H1 (cell line): ENCODE measurements around the gene ARRDC1. TPM values are rescaled to one million over a fixed set of nuclear protein-coding genes. Genes with fewer than 3 reads are reported as not detected.
"Not testable (repeated sequence)": the region's sequence is repeated elsewhere in the genome, so short reads cannot be mapped to it uniquely, and the experiment has no call there.

Experiments
- CTCF ChIA-PET: fragments of 300-600 bp; sonication (Branson Sonifier 250); formaldehyde crosslinking; loops from one replicate; lab custom pipeline; 2021; ENCODE audit not compliant: partially characterized antibody; lab: Charles Lee
- POLR2A ChIA-PET: fragments of 300-600 bp; sonication (Branson Sonifier 250); formaldehyde crosslinking; loops from one replicate; lab custom pipeline; 2021; ENCODE audit warnings: inconsistent platforms; ENCODE audit not compliant: partially characterized antibody; lab: Charles Lee
- DNase-seq, 2 experiments: peaks; one replicate each; pipeline versions ENCODE4 v3.0.0 to v3.0.0-alpha.2; 2010 to 2022; ENCODE audit warnings: low spot score in 2 of 2, low read depth in 1 of 2, mixed read lengths in 1 of 2
- FAIRE-seq: peaks from 2 replicates; lab custom pipeline; 2011; peaks lifted over from hg19 to GRCh38; lab: Jason Lieb, UNC
- H2AFZ ChIP-seq: 2 replicates; pipeline ENCODE4 v1.8.1; 2012; ENCODE audit warnings: low read length, inconsistent platforms
- H2AK5ac ChIP-seq: 2 replicates; pipeline ENCODE4 v1.6.1; 2013; ENCODE audit warnings: low read depth, low read length
- H2BK120ac ChIP-seq: replicated peaks from 2 replicates; pipeline ENCODE3; 2013; ENCODE audit warnings: low read depth, low read length, inconsistent platforms
- H2BK12ac ChIP-seq: 2 replicates; pipeline ENCODE4 v1.6.1; 2013; ENCODE audit warnings: low read depth, low read length
- H2BK15ac ChIP-seq: 2 replicates; pipeline ENCODE4 v1.6.1; 2013; ENCODE audit warnings: low read length
- H2BK20ac ChIP-seq: 2 replicates; pipeline ENCODE4 v1.6.1; 2013; ENCODE audit warnings: low read length
- H2BK5ac ChIP-seq: 2 replicates; pipeline ENCODE4 v1.6.1; 2013; ENCODE audit warnings: low read depth, low read length
- H3K14ac ChIP-seq: 2 replicates; pipeline ENCODE4 v1.6.1; 2013; ENCODE audit warnings: inconsistent platforms; ENCODE audit not compliant: insufficient read length
- H3K18ac ChIP-seq: 2 replicates; pipeline ENCODE4 v1.6.1; 2013; ENCODE audit warnings: low read length; ENCODE audit errors: extremely low read depth
- H3K23ac ChIP-seq: 2 replicates; pipeline ENCODE4 v1.6.1; 2013; ENCODE audit warnings: inconsistent platforms; ENCODE audit not compliant: insufficient read length
- H3K23me2 ChIP-seq: 2 replicates; pipeline ENCODE4 v1.6.1; 2013; ENCODE audit warnings: low read depth, low read length
- H3K27ac ChIP-seq: 2 replicates; pipeline ENCODE4 v1.6.1; 2011; ENCODE audit warnings: low read depth, low read length, inconsistent platforms
- H3K27me3 ChIP-seq, 4 experiments: replicated peaks in 1 of 4; 1 replicate in 1 of 4; 2 replicates in 3 of 4; pipeline versions ENCODE4 v1.6.1 to v1.8.1; 2011 to 2013; ENCODE audit warnings: low read length in 3 of 4, mild to moderate bottlenecking in 3 of 4, inconsistent platforms in 2 of 4, mixed read lengths in 2 of 4, moderate library complexity in 1 of 4; ENCODE audit not compliant: control insufficient read depth in 3 of 4, insufficient read depth in 3 of 4; ENCODE audit errors: extremely low read depth in 1 of 4
- H3K36me3 ChIP-seq, 4 experiments: 2 replicates each; pipeline versions ENCODE4 v1.6.1 to v1.8.1; 2011 to 2013; ENCODE audit warnings: mild to moderate bottlenecking in 4 of 4, low read length in 3 of 4, moderate library complexity in 2 of 4, control low read depth in 1 of 4, inconsistent platforms in 1 of 4; ENCODE audit not compliant: insufficient read depth in 4 of 4, control insufficient read depth in 2 of 4
- H3K4ac ChIP-seq: replicated peaks from 2 replicates; pipeline ENCODE3; 2013; ENCODE audit warnings: low read length, low read depth, mixed read lengths, inconsistent platforms; ENCODE audit not compliant: insufficient read length
- H3K4me1 ChIP-seq, 4 experiments: replicated peaks in 1 of 4; 1 replicate in 1 of 4; 2 replicates in 3 of 4; pipeline versions ENCODE4 v1.6.1 to v1.8.1; 2011 to 2013; ENCODE audit warnings: low read length in 3 of 4, inconsistent platforms in 2 of 4, mixed read lengths in 1 of 4; ENCODE audit not compliant: insufficient read depth in 4 of 4, control insufficient read depth in 3 of 4
- H3K4me2 ChIP-seq, 2 experiments: 2 replicates each; pipeline versions ENCODE4 v1.6.1 to v1.8.1; 2011 to 2013; ENCODE audit warnings: low read depth in 2 of 2, low read length in 2 of 2, control low read depth in 1 of 2, inconsistent platforms in 1 of 2, mild to moderate bottlenecking in 1 of 2; ENCODE audit not compliant: insufficient read depth in 1 of 2
- H3K4me3 ChIP-seq, 4 experiments: fragments of 200-600, 300-600 bp in 1 of 4; sonication (generic), shearing (Covaris generic), sonication (Bioruptor Twin) in 1 of 4; 2 replicates each; pipeline versions ENCODE4 v1.5.1 to v1.8.1; 2011 to 2016; ENCODE audit warnings: low read length in 4 of 4, low read depth in 3 of 4, control low read depth in 2 of 4, inconsistent platforms in 2 of 4, mild to moderate bottlenecking in 2 of 4, mixed read lengths in 1 of 4, moderate library complexity in 1 of 4; ENCODE audit not compliant: insufficient read depth in 2 of 4; ENCODE audit errors: extremely low read depth in 1 of 4
- H3K56ac ChIP-seq: replicated peaks from 2 replicates; pipeline ENCODE3; 2013; ENCODE audit warnings: low read depth, mild to moderate bottlenecking, mixed read lengths, low read length, inconsistent platforms; ENCODE audit not compliant: insufficient read length
- H3K79me1 ChIP-seq: 2 replicates; pipeline ENCODE4 v1.6.1; 2013; ENCODE audit warnings: low read depth, low read length, control low read depth
- H3K79me2 ChIP-seq, 2 experiments: 2 replicates each; pipeline versions ENCODE4 v1.6.1 to v1.8.1; 2012 to 2013; ENCODE audit warnings: low read length in 2 of 2, mild to moderate bottlenecking in 2 of 2, inconsistent platforms in 1 of 2; ENCODE audit not compliant: insufficient read depth in 2 of 2, control insufficient read depth in 1 of 2
- H3K9ac ChIP-seq, 4 experiments: replicated peaks in 1 of 4; 1 replicate in 1 of 4; 2 replicates in 3 of 4; pipeline versions ENCODE4 v1.6.1 to v1.8.1; 2011 to 2013; ENCODE audit warnings: low read depth in 3 of 4, low read length in 3 of 4, control low read depth in 2 of 4, mild to moderate bottlenecking in 2 of 4, moderate library complexity in 2 of 4, inconsistent platforms in 1 of 4; ENCODE audit errors: extremely low read depth in 1 of 4
- H3K9me3 ChIP-seq, 2 experiments: 2 replicates each; pipeline versions ENCODE4 v1.6.1 to v1.8.1; 2012 to 2013; ENCODE audit warnings: mild to moderate bottlenecking in 2 of 2, moderate library complexity in 2 of 2, control low read depth in 1 of 2, inconsistent platforms in 1 of 2, low read depth in 1 of 2, low read length in 1 of 2, mixed read lengths in 1 of 2; ENCODE audit not compliant: insufficient read depth in 2 of 2
- H4K20me1 ChIP-seq, 2 experiments: replicated peaks in 1 of 2; 2 replicates each; pipeline versions ENCODE3 to v1.8.1; 2011 to 2013; ENCODE audit warnings: inconsistent platforms in 2 of 2, low read length in 2 of 2, mild to moderate bottlenecking in 1 of 2; ENCODE audit not compliant: insufficient read depth in 2 of 2, control insufficient read depth in 1 of 2
- H4K5ac ChIP-seq: 2 replicates; pipeline ENCODE4 v1.6.1; 2013; ENCODE audit warnings: low read length, low read depth, mixed read lengths, inconsistent platforms; ENCODE audit not compliant: insufficient read length
- H4K8ac ChIP-seq: 2 replicates; pipeline ENCODE4 v1.8.0; 2013; ENCODE audit warnings: mild to moderate bottlenecking, moderate library complexity, low read length, inconsistent platforms; ENCODE audit not compliant: insufficient read depth; ENCODE audit errors: extremely low read depth
- H4K91ac ChIP-seq: replicated peaks from 2 replicates; pipeline ENCODE3; 2013; ENCODE audit warnings: low read length, mixed read lengths, inconsistent platforms; ENCODE audit not compliant: insufficient read length
- WGBS, 2 experiments: shearing (Covaris generic) in 1 of 2; methylation state at CpG; one replicate each; pipeline versions ENCODE4 v1.1.6 to v1.1.7; 2013 to 2015; ENCODE audit warnings: low lambda C conversion rate in 2 of 2, mixed read lengths in 2 of 2, inconsistent platforms in 1 of 2, low coverage in 1 of 2, missing lambda C conversion rate in 1 of 2; ENCODE audit not compliant: insufficient replicate concordance in 2 of 2, insufficient coverage in 1 of 2, insufficient read length in 1 of 2; ENCODE audit errors: extremely low coverage in 1 of 2, missing lambda C conversion rate in 1 of 2; 5-methylcytosine and 5-hydroxymethylcytosine counted together
- polyA plus RNA-seq, 7 experiments: library from polyadenylated mRNA; depleted of rRNA in 3 of 7; stranded (reverse) in 5 of 7; unstranded in 2 of 7; fragments of >200 nt in 5 of 7; fragments of 200-250 nt in 2 of 7; gene quantifications; 1 replicate in 5 of 7; 2 replicates in 1 of 7; 4 replicates in 1 of 7; pipeline versions ENCODE4 v1.2.1 to v1.2.3, GENCODE V29; 2011 to 2013; ENCODE audit warnings: missing spikeins in 2 of 7, mixed read lengths in 2 of 7
- total RNA-seq: library from RNA; stranded (reverse); fragmentation: NEBNext Ultra II Directional; extraction: Animal tissue kit (Norgen Biotek cat#: 25700); gene quantifications from 2 replicates; pipeline ENCODE4 v1.2.1, GENCODE V29; 2021

The ARRDC1 gene
- total and polyA plus RNA-seq, 2 of the 8 experiments (the other 6 are each of a cell fraction or from before 2014, with no cell fraction given), result 22.0 to 58.4 TPM

DNA sequence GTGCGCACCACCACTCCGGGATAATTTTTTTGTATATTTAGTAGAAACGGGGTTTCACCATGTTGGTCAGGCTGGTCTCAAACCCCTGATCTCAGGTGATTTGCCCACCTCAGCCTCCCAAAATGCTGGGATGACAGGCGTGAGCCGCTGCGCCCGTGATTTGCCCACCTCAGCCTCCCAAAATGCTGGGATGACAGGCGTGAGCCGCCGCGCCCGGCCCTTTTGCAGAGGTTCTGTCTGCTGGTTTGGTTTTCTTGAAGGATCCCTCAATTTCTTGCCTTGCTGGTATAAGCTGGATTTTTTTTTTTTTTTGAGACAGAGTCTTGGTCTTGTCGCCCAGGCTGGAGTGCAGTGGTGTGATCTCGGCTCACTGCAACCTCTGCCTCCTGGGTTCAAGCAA is 21.9 kb downstream of the ARRDC1 start:
- Histone ChIP-seq H3K79me1 (peaks cover 20% of the 10 kb centered on the region), H3K79me2 (peaks cover 67 to 99% of the 10 kb centered on the region in 2 experiments), H4K20me1 (peaks cover 17 to 25% of the 10 kb centered on the region in 2 experiments), H3K4me1 (peaks cover 2 to 11% (median 5%) of the 10 kb centered on the region in 4 experiments)
- not testable (repeated sequence) for H2BK12ac ChIP-seq, H2BK5ac ChIP-seq, H3K23me2 ChIP-seq, H3K27ac ChIP-seq, H3K4me3 ChIP-seq, H4K8ac ChIP-seq, H3K9ac ChIP-seq, FAIRE-seq, H4K91ac ChIP-seq, H4K5ac ChIP-seq, H2BK120ac ChIP-seq, H3K56ac ChIP-seq, H2BK15ac ChIP-seq, H2AFZ ChIP-seq, H3K23ac ChIP-seq, DNase-seq, H2BK20ac ChIP-seq, H3K9me3 ChIP-seq, H3K27me3 ChIP-seq, H3K4ac ChIP-seq, H2AK5ac ChIP-seq, H3K36me3 ChIP-seq, H3K18ac ChIP-seq, H3K4me2 ChIP-seq, H3K14ac ChIP-seq
- WGBS, 2 experiments, result 89% methylated on average over 10 of the region's 14 CpGs; no CpG with 5 or more reads in 1 of the 2 experiments
- CTCF ChIA-PET, result interaction anchor here (0.8 to 1.4 kb wide), 5 partner anchors 21 to 83 kb away, joined by 3 to 6 read pairs (median 4); no protein-coding TSS in a partner anchor
- POLR2A ChIA-PET, result interaction anchor here (1.2 to 3.0 kb wide), 6 partner anchors 8 to 31 kb away, joined by 3 to 12 read pairs (median 4); partner anchors contain the start of gene EHMT1
